Measurements from ENCODE around the gene DNM3. TPM values are rescaled to one million over a fixed set of nuclear protein-coding genes. Genes with fewer than 3 reads are reported as not detected.

Gene DNM3
- total and polyA plus RNA-seq, 2 experiments from 2014 or later = 5.2 to 12.2 TPM

GRCh38 chr1:172380441-172381244, 539.3 kb downstream of the DNM3 start:
- Histone ChIP-seq H3K27me3 (ENCODE audit: insufficient read depth) (no peaks in the 10 kb centered on the region), H3K79me2 (replicated peaks; ENCODE audit: insufficient read depth) (no peaks in the 10 kb centered on the region), H3K9me2 (ENCODE audit: insufficient read depth) (no peaks in the 10 kb centered on the region), H3K27ac (ENCODE audit: low read depth) (no peak overlapping the region), H2AFZ (no peak overlapping the region), H3K4me3 (no peak overlapping the region), H3K36me3 (ENCODE audit: insufficient read depth) (no peaks in the 10 kb centered on the region), H3K4me1 (ENCODE audit: insufficient read depth) (peaks cover 46% of the 10 kb centered on the region), H4K20me1 (replicated peaks; ENCODE audit: insufficient read depth) (no peaks in the 10 kb centered on the region), H3F3A (replicated peaks; ENCODE audit: low read depth) (no peaks in the 10 kb centered on the region), H3K4me2 (no peak overlapping the region)
- Mint-ChIP-seq H3K4me1 (peaks cover 45% of the 10 kb centered on the region), H3K9me3 (no peaks in the 10 kb centered on the region), H3K4me3 (no peak overlapping the region), H3K36me3 (ENCODE audit: low read depth) (no peaks in the 10 kb centered on the region), H3K27ac (no peak overlapping the region; the same call in 1 of the 2 replicates), H3K27me3 (ENCODE audit: insufficient read depth, low read depth, poor library complexity) (peaks cover 1% of the 10 kb centered on the region)
- TF ChIP-seq, protein P1, sequence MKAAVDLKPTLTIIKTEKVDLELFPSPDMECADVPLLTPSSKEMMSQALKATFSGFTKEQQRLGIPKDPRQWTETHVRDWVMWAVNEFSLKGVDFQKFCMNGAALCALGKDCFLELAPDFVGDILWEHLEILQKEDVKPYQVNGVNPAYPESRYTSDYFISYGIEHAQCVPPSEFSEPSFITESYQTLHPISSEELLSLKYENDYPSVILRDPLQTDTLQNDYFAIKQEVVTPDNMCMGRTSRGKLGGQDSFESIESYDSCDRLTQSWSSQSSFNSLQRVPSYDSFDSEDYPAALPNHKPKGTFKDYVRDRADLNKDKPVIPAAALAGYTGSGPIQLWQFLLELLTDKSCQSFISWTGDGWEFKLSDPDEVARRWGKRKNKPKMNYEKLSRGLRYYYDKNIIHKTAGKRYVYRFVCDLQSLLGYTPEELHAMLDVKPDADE (IDR thresholded peaks at IDR 0.05) = no peak
- TF ChIP-seq ZNF331 (CRISPR knock-in tag; IDR thresholded peaks at IDR 0.05; ENCODE audit: low read depth) (no peak), NANOG (IDR thresholded peaks at IDR 0.05; ENCODE audit: borderline replicate concordance) (no peak), ZNF462 (CRISPR knock-in tag; IDR thresholded peaks at IDR 0.05) (no peak), ZNF114 (CRISPR knock-in tag; IDR thresholded peaks at IDR 0.05) (no peak), EZH2 (IDR thresholded peaks at IDR 0.05; ENCODE audit: low read depth, unreplicated experiment) (no peak), JUNB (IDR thresholded peaks at IDR 0.05; ENCODE audit: unreplicated experiment) (no peak), STAT1 (IDR thresholded peaks at IDR 0.05; ENCODE audit: unreplicated experiment) (no peak), REST (IDR thresholded peaks at IDR 0.05; ENCODE audit: unreplicated experiment) (no peak), EZH2phosphoT487 (IDR thresholded peaks at IDR 0.05; ENCODE audit: unreplicated experiment) (no peak), CTCF (conservative IDR thresholded peaks at IDR 0.05; ENCODE audit: low read depth in 2 of 2) (no peak), CREB1 (CRISPR knock-in tag; IDR thresholded peaks at IDR 0.05; ENCODE audit: low read depth) (no peak), POLR2AphosphoS5 (IDR thresholded peaks at IDR 0.05; ENCODE audit: low read depth) (no peak)
- ATAC-seq (no peak), DNase-seq (ENCODE audit: low spot score) (no peak)
